Measurements from ENCODE around the gene IRAK2. TPM values are rescaled to one million over a fixed set of nuclear protein-coding genes. Genes with fewer than 3 reads are reported as not detected.

The IRAK2 gene
- total RNA-seq, 1 donor from 2014 or later: 0.20 TPM

- no peaks in the 10 kb centered on the region for H3K27me3 Mint-ChIP-seq (ENCODE audit: unreplicated experiment)
- H3K9me3 Mint-ChIP-seq (ENCODE audit: unreplicated experiment): no peaks in the 10 kb centered on the region
- H3K4me3 Mint-ChIP-seq (ENCODE audit: unreplicated experiment): no peak overlapping the region
- no peak for DNase-seq
- TF ChIP-seq CTCF (IDR thresholded peaks at IDR 0.05; ENCODE audit: partially characterized antibody, unreplicated experiment): no peak
- H3K36me3 Mint-ChIP-seq (ENCODE audit: unreplicated experiment): peaks cover 9% of the 10 kb centered on the region
- H3K4me1 Mint-ChIP-seq (ENCODE audit: low read depth, unreplicated experiment): no peaks in the 10 kb centered on the region
- no peak overlapping the region for H3K27ac Mint-ChIP-seq (ENCODE audit: unreplicated experiment)
These were observed 48.6 kb downstream of the IRAK2 start for GRCh38 chr3:10213156-10213792.

- no peak overlapping the region for H3K4me3 Mint-ChIP-seq (ENCODE audit: unreplicated experiment)
- H3K27ac Mint-ChIP-seq (ENCODE audit: unreplicated experiment): no peak overlapping the region
- peaks cover 9% of the 10 kb centered on the region for H3K36me3 Mint-ChIP-seq (ENCODE audit: unreplicated experiment)
- no peaks in the 10 kb centered on the region for H3K27me3 Mint-ChIP-seq (ENCODE audit: unreplicated experiment)
- peaks cover 2% of the 10 kb centered on the region for H3K9me3 Mint-ChIP-seq (ENCODE audit: unreplicated experiment)
- DNase-seq: no peak
- no peak for TF ChIP-seq CTCF (IDR thresholded peaks at IDR 0.05; ENCODE audit: partially characterized antibody, unreplicated experiment)
- no peaks in the 10 kb centered on the region for H3K4me1 Mint-ChIP-seq (ENCODE audit: low read depth, unreplicated experiment)
These were observed 51.1 kb downstream of the IRAK2 start for GRCh38 chr3:10215578-10216368.

GRCh38 chr3:10217359-10217758 is 52.6 kb downstream of the IRAK2 start:
- no peaks in the 10 kb centered on the region for H3K27me3 Mint-ChIP-seq (ENCODE audit: unreplicated experiment)
- no peak overlapping the region for H3K27ac Mint-ChIP-seq (ENCODE audit: unreplicated experiment)

GRCh38 chr3:10219737-10220136 is 55.0 kb downstream of the IRAK2 start:
- H3K36me3 Mint-ChIP-seq (ENCODE audit: unreplicated experiment): peaks cover 9% of the 10 kb centered on the region
- no peak for TF ChIP-seq CTCF (IDR thresholded peaks at IDR 0.05; ENCODE audit: partially characterized antibody, unreplicated experiment)
- no peak for DNase-seq
- H3K4me1 Mint-ChIP-seq (ENCODE audit: low read depth, unreplicated experiment): no peaks in the 10 kb centered on the region
- no peak overlapping the region for H3K4me3 Mint-ChIP-seq (ENCODE audit: unreplicated experiment)
- peaks cover 3% of the 10 kb centered on the region for H3K27me3 Mint-ChIP-seq (ENCODE audit: unreplicated experiment)
- no peak overlapping the region for H3K27ac Mint-ChIP-seq (ENCODE audit: unreplicated experiment)
- peaks cover 3% of the 10 kb centered on the region for H3K9me3 Mint-ChIP-seq (ENCODE audit: unreplicated experiment)

More at GRCh38 chr3:10217359-10217758, 52.6 kb downstream of the IRAK2 start:
- TF ChIP-seq CTCF (IDR thresholded peaks at IDR 0.05; ENCODE audit: partially characterized antibody, unreplicated experiment): no peak
- Mint-ChIP-seq H3K36me3 (ENCODE audit: unreplicated experiment) (peaks cover 9% of the 10 kb centered on the region), H3K9me3 (ENCODE audit: unreplicated experiment) (peaks cover 2% of the 10 kb centered on the region), H3K4me1 (ENCODE audit: low read depth, unreplicated experiment) (no peaks in the 10 kb centered on the region), H3K4me3 (ENCODE audit: unreplicated experiment) (no peak overlapping the region)
- no peak for DNase-seq

All from glutamatergic neuron (in vitro differentiated cells).